Astrocyte of the cerebellum (primary cell): ENCODE results near the gene ATXN3L.

Experiments
- DNase-seq: peaks from one replicate; pipeline ENCODE4 v3.0.0-alpha.2; 2011; ENCODE audit warnings: low read depth
- H3K4me3 ChIP-seq: 2 replicates; pipeline ENCODE4 v1.5.1; 2011; ENCODE audit warnings: mild to moderate bottlenecking, low read depth, low read length, moderate library complexity
- in situ Hi-C: cut with HindIII; loops from 2 replicates; pipeline ENCODE4 v1.10.0; 2017; ENCODE audit warnings: low sequenced_read_pairs
- TF ChIP-seq, protein P1 (sequence below): IDR thresholded peaks from 2 replicates; pipeline ENCODE4 v1.5.1; 2012; ENCODE audit warnings: low read length, low read depth, moderate library complexity, mild to moderate bottlenecking; ENCODE audit errors: missing control alignments

ATXN3L gene

DNA sequence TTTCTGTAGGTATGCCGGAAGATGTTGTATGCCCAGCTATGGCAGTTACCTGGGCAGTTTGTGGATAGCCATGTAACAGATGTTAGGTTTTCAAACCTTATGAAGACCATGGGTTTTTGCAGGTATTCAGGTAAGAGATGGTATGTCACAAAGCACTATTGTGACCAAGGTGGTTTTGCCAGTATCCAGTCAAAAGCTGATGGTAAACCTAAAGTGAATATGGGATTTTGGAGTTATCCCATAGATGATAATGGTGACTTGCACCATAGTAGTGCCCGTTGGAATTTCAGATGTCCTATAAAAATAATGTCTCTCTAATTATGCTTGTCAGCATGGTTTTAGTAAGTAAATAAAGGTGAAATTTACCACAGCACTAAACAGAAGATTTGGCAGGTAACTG lies at the start of gene ATXN3L:
ATXN3L (minus strand) TSS at position 101 of the 400 bp plus-strand sequence. CDS start 119 bp downstream, outside the sequence.
- TF ChIP-seq, protein P1, sequence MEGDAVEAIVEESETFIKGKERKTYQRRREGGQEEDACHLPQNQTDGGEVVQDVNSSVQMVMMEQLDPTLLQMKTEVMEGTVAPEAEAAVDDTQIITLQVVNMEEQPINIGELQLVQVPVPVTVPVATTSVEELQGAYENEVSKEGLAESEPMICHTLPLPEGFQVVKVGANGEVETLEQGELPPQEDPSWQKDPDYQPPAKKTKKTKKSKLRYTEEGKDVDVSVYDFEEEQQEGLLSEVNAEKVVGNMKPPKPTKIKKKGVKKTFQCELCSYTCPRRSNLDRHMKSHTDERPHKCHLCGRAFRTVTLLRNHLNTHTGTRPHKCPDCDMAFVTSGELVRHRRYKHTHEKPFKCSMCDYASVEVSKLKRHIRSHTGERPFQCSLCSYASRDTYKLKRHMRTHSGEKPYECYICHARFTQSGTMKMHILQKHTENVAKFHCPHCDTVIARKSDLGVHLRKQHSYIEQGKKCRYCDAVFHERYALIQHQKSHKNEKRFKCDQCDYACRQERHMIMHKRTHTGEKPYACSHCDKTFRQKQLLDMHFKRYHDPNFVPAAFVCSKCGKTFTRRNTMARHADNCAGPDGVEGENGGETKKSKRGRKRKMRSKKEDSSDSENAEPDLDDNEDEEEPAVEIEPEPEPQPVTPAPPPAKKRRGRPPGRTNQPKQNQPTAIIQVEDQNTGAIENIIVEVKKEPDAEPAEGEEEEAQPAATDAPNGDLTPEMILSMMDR, result no peak
- H3K4me3 ChIP-seq, result no peak within 1 kb of the TSS
- no peak for DNase-seq
- in situ Hi-C loops, result no loop called here

DNA sequence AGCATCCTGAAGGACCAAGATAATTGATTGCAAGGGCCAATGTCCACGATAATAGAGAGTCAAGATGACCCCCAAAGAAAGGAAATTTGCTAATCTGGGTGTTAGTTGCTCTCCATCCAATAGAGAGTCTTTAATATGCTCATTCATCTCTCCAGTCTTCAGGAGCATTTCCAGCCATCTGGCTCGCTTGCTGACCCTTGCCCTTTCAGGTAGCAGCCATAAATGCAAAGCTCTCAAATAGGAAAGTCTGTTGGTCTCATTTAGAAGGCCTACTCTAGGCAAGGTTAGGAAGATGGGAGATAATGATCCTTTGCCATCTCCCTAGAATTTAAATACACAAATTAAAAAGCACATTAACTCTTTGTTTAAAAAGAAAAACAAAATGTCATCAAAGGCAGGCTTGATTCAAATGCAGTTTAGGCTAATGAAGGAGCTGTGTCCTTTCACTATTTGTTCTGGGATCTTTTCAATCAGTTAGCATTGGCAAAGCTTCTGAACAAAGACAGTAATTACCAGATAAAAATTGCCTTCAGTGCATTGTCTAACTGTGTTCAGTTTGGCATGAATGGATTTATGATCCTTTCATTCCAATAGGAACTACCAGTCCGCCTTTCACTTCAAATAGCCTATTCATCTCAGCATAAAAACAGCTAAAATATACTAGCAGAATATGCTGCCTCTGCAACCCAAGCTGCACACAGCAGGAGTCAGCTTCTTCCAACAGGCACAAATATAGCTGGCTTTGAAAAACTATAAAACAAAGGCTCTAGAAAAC lies 49.6 kb upstream of the ATXN3L start:
- DNase-seq, result no peak
- in situ Hi-C loops, result no loop called here
- TF ChIP-seq, protein P1, result no peak
- no peak overlapping the region for H3K4me3 ChIP-seq

DNA sequence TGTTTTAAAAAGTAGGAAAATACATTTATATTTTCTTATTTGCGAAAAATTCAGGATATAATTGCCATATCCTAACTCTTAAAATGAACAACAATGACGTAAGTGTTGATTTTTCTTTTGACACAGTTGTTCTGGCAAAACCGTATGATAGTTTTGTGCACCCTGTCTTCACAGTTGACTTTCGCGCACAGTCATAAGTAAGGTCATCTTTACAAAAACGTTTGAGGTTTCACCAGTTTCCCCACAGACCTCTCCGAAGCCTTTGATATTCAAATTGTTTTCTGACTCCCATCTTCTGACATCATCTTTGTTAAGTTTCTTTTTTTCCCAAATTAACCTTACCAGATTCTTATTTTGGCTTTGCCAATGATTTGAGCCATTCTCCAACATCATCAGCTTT lies 48.1 kb upstream of the ATXN3L start:
- no peak overlapping the region for H3K4me3 ChIP-seq
- in situ Hi-C loops, result no loop called here
- no peak for DNase-seq
- TF ChIP-seq, protein P1, result no peak

DNA sequence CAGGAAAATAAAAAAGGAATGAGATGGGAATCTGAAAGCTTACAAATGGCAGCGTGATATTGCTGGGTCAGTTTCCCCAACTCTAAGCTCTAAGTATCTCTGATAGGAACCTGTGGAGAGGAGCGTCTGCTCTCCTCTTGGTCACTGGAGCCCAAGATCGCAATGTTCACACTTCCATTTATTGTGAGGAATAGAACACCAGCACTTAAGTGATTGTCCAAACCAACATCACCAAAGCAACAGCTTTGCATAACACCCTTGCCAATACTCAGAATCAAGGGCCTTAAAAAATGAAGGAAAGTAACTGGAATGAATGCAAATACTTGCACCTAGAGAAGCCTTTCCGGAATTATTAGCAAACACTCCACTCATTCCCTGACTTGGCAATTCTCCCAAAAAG lies 46.8 kb upstream of the ATXN3L start:
- TF ChIP-seq, protein P1, result no peak
- no peak overlapping the region for H3K4me3 ChIP-seq
- DNase-seq, result no peak
- in situ Hi-C loops, result no loop called here

DNA sequence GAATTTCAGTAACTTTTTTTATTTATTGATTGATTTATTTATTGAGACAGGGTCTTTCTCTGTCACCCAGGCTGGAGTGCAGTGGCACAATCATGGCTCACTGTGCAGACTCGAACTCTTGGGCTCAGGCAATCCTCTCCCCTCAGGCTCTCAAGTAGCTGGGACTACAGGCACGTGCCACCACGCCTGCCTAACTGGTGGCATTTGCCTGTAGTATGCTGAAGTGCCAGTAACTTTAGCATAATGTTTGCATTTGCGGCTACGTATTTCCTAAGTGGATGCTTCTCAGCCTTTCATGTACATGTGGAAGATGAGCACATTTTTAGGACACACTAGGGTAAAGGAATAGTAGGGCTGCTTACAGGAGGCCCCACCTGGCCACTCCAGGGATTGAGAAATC lies 45.3 kb upstream of the ATXN3L start:
- H3K4me3 ChIP-seq, result no peak overlapping the region
- in situ Hi-C loops, result no loop called here
- TF ChIP-seq, protein P1, result no peak
- DNase-seq, result no peak

DNA sequence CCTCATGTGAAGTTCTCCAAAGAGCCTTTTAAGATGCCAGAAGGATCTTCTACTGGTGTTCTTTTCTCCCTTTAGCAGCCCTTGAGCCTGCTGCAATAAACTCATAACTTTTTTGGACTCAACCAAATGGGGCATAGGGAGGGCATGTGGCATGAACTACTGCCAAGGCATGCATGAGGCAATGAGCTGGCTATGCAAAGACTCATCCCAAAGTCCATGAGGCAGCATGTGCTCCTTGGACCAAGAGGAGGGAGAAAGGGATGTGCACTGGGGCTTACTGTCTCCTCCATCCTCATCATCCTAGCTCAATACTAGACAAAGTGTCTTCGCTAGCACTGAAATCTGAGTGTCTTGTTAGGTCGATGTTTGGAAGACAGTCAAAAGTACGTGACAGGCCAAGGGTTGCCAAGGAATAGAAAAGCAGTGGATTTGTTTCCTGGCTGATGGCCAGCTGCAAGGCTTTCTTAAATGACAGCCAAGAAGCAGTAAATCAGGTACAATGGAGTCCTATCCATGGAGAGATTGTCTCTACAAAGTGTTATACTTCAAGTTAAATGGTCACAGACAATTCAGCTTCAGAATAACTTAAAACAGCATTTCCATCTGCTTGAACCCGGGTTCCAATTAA lies 44.5 kb upstream of the ATXN3L start:
- in situ Hi-C loops, result no loop called here
- no peak for DNase-seq
- no peak overlapping the region for H3K4me3 ChIP-seq
- TF ChIP-seq, protein P1, result no peak
